Stimulated activated CD8-positive, alpha-beta memory T cell treated with anti-CD3 and anti-CD28 coated beads, Interleukin-7, amount 100 ng/mL, for 4 hours (primary cell): Measurements from ENCODE around the gene GABARAPL2.
"Not testable (repeated sequence)": the region's sequence is repeated elsewhere in the genome, so short reads cannot be mapped to it uniquely, and the experiment has no call there.

Experiments
- DNase-seq, 2 donors: peaks; one replicate each; pipeline ENCODE4 v3.0.0-alpha.2; 2020; ENCODE audit warnings: low read depth in 2 of 2

The GABARAPL2 gene, protein sequence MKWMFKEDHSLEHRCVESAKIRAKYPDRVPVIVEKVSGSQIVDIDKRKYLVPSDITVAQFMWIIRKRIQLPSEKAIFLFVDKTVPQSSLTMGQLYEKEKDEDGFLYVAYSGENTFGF

DNA sequence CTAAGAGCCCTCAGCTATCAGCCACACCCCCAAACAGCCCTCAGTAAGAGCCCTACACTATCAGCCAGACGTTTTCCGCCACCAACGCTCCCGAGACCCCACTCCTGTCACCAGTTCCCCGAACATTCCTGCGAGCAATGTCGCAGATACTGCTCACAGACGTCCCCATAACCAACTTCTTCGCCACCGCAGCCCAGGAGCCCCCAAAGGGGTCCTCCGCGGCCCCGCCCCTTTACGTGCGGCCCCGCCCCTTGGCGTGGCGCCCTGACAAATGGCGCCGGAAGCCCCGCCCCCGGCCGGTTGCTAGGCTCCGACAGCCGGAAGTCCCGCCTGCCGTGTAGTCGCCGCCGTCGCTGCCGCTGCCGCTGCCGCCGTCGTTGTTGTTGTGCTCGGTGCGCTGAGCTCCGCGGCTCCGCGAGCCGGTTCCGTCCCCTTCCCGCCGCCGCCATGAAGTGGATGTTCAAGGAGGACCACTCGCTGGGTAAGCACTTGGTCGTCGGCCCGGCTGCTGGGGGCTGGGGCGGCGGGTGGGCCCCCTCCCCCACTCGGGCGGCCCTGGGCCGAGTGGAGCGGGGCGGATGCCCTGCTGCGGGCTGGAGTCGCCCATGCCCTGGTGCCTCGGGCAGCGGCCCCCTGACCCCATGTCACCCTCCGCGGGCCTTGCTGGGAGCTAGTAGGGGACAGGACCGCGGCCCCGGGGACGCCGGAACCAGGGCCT lies at the start of gene GABARAPL2:
Gene GABARAPL2, plus strand, starts transcription at position 340 of the 718 bp plus-strand sequence. Its CDS starts 108 bp downstream, at position 448.
- DNase-seq, result peak; percentile 77 to 88

DNA sequence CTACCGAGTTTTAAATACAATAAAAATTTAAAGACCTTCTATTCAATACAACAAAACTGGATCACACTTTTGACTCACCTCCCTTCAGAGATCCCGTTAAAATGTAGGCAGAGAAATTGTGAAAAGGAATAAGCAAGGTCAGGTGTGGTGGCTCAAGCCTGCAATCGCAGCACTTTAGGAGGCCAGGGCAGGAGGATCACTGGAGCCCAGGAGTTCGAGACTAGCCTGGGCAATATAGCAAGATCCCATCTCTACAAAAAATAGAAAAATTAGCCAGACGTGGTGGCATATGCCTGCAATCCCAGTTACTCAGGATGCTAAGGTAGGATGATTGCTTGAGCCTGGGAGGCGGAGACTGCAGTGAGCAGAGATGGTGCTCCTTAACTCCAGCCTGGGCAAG lies 47.0 kb upstream of the GABARAPL2 start:
- DNase-seq, result no peak

DNA sequence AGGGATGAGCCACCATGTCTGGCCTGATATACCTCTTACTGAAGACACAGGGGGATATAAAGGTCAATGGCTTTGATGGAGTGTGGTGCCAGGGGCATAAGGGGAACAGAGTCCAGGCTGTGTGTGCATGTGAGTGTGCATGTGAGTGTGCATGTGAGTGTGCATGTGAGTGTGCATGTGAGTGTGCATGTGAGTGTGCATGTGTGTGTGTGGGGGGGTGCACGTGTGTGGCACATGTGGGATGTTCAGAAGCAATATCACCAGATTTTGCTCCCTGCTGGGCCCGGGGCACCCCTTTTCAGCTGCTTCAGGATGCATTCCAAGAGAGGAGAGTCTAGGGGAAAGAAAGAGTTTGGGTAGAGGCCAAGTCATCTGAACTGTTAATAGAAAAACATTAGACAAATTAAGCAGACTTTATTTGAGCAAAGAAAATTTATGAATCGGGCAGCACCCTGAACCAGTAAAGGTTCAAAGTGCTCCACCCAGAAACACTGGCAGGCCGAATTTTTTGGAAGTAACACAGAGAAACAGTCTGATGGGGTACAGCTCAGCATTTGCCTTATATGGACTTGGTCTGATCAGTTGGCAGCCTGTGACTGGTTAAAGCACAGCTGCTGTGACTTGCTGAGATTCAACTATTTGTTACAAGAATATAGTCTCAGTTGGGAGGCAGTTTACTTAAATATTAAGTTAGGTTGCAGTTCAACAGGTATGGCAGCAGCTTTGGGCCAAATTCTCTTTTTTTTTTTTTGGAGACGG lies 40.0 kb upstream of the GABARAPL2 start:
- DNase-seq, result no peak

DNA sequence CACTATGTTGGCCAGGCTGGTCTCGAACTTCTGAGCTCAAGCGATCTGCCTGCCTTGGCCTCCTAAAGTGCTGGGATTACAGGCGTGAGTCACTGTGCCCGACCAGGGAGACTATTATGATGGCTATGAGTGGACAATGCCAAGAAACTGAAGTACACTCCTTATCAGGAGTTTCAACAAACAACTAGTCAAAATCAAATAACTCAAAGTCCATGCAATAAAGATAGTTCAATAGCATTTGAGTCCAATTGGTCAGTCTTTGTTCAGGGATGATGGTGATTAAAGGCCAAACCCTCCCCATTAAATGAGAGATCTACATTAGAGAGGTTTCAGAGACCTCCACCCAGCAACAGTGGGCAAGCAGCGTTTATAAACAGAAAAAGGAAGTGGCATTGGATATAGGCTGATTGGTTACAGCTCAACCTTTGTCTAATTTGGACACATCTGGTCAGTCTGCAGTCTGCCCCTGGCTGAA lies 38.3 kb upstream of the GABARAPL2 start:
- no peak for DNase-seq

DNA sequence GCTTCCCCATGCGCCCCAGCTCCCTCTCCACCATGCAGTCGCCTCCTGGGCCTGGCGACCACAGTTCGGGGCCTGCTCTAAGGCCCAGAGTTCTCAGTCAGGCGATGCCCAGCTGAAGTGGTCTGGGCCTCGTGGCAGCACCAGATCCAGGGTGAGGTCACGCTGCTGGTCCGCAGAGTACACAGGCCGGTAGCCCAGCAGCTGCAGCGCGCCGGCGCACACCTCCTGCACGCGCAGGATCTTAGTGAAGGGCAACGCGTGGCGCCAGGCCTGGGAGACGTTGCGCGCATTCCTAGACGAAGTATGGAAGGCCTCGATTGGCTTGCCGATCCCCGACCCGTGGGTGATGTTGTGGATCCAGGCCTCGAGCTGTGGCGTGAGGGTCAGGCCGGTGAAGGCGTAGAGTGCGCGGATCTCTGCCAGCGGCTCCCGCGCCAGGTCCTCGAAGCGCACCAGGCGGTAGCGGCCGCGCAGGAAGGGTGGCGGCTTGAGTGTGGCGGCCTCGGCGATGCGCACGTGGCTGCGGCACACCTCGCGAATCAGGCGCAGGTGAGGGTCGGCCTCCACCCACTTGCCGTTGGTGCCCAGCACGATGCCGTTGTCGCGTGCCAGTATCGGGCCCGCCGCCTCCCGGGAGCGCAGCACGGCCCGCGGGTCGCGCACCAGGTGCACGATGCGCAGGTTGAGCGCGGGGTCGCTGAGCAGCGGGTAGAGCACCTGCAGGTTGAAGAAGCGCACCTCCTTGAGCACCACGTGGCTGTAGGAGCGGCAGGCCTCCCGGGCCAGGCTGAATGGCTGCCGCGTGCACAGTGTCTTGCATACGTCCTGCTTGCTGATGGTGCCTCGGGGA lies 36.9 kb upstream of the GABARAPL2 start:
- no peak for DNase-seq

DNA sequence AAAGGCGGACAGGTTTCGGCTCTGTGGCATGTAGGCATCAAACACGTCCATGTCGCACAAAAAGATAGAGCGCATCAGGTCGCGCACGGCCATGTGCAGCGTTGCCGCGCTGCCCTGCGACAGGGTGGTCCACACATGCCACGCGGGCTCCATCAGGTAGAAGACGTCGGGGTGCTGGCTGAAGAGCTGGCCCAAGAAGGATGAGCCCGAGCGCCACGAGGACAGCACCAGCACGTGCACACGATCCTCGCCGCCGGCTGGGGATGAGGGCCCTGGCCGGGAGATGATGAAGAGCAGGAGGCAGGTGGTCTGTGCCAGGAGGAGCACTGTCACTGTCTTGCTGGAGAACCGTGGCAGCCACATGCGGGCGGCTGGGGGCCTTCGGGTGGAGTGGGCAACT lies 36.2 kb upstream of the GABARAPL2 start:
- no peak for DNase-seq

DNA sequence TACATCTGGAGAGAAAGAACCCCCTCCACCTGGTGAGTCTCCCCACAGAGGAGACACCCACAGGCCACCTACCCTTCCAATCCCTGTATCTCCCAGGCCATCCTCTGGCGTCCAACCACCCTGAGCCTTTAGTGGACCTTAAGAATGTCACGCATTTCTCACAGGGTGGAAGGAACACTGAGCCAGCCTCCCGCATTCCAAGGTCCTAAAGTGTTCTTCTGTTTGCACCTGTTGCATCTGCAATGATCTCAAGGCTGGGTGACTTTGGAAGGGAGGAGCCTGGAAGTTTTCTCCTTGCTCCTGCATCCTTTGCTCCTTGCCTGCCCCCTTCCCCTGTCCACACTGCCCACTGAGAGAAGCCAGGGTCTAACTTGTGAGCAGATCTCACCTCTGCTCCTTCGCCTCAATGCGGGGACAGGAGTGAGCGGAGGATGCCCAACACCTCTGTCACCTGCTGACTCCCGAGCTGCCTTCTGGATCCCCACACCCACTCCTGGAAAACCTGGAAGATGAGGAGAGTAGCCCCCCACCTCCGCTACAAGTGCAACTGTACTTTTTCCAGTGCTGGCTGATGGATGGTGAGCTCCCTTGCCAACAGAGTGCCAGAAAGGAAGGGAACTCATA lies 33.9 kb upstream of the GABARAPL2 start:
- no peak for DNase-seq

DNA sequence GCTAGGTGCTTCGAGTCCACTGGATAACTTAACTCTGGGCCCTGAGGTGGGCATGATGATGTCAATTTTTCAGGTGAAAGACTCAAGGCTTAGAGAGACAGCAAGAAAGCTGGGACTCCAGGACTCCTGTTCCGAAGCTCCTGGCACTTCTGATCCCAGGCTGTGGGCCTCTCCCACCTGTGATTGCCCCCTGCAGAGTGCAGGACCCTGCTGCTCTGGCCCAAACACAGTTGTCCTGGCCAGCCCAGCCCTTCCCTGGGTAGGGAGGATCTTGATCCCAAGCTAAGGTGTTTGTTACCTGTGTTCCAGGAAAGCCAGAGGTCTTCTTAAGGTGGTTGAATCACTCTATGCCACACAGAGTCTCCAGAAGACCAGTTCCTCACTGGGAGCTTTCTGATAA lies 33.4 kb upstream of the GABARAPL2 start:
- DNase-seq, result no peak

DNA sequence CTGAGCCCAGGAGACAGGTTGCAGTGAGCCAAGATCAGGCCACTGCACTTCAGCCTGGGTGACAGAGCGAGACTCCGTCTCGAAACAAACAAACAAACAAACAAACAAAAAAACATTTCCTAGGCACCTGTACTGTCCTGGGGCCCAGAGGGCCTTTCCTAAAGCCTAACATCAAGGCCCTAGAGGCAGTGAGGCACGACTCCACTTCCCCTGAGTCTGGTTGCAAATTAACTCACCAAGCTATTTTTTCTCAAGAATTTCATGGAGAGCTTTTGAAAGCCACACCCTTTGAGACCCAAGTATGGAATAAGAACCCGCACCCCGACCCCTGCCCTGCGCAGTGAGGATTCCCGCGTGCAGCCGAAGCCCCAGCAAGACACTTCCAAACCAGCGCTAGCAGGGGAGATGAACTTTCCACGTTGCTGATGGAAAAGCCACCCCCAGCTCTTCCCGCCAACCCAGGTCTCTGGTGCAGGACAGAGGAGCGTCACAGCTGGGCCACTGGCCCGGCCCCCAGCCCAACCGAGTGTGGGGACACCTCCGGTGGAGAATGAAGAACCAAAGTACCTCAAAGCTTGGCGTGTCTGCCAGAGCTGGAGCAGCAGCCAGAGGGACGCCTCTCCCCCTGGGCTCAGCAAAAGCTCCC lies 31.5 kb upstream of the GABARAPL2 start:
- DNase-seq, result no peak

DNA sequence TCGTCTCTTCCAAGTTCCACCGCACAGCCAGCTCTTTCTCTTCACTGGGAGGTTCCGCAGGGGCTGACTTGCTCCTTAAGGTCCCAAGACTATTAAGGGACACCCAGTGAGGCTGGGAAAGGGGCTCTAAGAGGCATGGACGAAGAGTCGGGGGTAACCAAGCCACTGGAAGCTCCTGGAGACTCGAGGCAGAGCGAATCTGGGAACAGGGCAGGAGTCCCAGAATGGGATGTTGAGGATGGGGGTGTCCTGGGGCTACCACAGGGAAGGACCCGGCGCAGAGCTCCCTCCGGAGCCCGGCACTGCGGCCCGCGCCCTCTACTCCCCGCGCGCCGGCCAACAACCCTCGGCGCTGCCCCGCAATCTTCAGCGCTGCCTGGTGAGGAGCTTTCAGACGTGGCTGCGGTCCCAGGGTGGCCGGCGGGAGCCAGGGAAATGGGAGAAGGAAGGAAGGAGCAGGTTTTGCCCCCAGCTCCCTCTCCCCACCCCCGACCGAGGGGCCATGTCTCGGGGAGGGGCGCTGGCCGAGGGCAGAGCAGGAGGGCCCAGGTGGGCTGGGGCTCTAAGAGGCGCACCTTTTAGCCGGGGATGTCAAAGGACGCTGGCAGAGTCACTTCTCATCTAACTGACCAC lies 30.9 kb upstream of the GABARAPL2 start:
- DNase-seq, result no peak

DNA sequence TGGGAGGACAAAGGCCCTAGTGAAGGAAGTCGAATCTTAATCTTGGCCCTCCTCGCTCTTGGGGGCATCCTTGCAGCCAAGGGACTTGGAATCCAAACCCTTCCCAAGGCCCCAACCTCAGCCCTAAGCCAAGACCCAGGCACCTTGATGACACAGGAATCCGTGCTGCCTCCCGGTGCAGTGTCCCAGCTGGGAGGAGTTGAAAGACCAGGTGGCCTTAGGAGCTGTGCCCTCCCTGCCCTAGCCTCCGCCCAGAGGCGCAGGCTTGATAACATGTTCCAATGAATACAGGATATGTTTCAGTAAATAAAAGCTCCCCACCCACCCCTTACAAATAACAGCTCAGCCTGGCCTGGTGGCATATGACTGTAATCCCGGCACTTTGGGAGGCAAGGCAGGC lies 30.3 kb upstream of the GABARAPL2 start, which contains the start of gene CHST5:
Gene CHST5, minus strand, starts transcription at position 208 of the 400 bp plus-strand sequence. CDS start 5,724 bp downstream, outside the sequence.
- no peak for DNase-seq

DNA sequence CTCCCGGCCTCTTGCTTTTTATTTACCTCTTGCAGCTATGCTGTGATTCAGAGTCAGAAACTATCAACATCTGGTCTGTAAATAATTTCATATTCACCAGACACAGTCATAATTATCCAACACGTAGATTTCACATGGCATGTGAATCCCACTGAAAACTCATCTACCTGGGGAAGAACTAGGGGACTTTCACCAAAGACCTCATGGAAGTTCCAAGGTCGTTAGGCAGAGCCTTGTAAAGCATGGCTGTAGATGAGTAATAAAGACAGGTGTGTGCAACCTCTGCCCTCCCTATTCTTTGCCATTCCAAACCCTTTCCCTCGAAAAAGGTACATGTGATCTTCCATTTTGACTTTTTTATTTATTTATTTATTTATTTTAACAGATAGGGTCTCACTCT lies 28.4 kb upstream of the GABARAPL2 start:
- DNase-seq, result no peak

DNA sequence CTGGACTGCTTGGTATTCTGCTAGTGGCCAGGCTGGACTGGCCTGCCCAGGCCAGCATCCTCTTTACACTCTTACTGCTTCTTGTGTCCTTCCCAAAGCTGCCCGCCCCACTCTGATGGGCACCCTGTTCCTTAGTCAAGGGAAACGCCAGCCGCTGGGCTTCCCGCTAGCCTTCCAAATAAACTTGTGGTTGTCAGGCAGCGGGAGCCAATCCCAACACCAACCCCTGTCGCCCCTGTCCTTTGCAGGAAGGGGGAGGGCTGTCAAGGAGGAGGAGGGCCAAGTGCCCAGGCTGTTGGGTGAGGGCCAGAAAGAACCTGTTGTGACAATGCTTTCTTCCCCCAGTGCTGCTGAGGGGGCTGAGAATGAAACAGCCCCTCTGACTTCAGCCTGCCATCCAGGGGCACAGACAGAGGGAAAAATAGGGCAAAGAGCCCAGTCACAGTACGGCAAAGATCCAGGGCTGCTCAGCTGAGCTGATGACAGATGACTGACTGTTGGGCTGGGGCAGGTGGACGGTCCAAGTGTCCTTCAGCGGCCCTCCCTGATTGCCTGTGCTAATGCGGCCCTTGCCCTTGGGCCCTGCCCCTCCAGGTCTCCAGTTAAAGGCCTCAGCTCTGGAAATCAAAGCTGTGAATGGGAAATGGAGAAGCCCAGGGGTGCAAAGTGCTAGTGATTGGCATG lies 27.2 kb upstream of the GABARAPL2 start:
- DNase-seq, result not testable (repeated sequence)

DNA sequence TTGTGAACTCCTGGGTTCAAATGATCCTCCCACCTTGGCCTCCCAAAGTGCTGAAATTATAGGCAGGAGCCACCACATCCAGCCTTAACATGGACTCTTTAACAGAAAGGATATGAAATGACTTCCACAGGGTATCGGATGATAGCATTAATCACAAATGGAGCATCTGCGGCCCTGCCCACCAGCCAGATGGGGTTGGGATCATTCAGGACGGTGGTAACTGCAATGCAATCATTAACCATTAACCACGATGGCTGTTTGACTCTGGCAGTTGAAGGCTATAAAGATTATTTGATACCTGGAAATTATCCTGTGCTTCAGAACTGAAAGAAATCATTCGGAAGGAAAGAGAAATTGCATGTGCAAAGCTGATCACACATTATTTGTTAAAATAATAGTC lies 24.9 kb upstream of the GABARAPL2 start:
- DNase-seq, result no peak

DNA sequence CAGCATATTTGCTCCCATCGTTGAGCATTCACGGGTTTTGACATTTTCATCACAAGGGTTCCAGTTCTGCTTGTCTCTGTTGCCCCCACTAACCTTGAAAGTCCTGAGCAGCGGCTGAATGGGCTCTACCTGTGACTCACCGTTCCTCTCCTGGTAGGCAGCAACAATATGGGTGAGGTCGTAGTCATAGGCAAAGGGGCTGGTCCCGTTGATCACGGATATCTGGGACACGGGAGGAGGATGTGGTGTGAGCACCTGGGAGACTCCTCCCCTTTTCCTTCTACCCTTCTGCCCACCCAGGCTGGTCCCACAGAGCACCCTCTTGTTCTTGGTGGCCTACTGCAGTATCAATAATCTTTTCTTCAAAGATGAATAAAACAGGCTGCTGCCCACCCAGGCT lies 23.7 kb upstream of the GABARAPL2 start:
- DNase-seq, result not testable (repeated sequence)

DNA sequence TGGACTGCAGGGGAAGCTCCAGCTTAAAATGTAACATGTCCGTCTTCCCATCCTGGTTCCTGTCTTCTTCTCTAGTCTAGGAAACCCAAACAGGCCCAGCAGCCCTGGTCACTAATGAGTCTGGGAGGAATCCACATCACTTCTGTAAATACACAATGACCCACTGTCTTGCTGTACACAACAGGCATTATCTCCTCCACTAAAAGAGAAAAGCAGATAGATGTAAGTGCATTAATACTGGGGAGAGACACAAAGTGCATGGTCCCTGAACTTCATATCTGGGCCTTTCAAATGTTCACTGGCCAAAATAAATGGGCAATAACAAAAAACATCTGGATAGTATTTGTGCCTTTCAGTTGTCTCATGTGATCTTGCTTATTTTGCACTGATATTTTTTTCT lies 20.3 kb upstream of the GABARAPL2 start:
- DNase-seq, result not testable (repeated sequence)

DNA sequence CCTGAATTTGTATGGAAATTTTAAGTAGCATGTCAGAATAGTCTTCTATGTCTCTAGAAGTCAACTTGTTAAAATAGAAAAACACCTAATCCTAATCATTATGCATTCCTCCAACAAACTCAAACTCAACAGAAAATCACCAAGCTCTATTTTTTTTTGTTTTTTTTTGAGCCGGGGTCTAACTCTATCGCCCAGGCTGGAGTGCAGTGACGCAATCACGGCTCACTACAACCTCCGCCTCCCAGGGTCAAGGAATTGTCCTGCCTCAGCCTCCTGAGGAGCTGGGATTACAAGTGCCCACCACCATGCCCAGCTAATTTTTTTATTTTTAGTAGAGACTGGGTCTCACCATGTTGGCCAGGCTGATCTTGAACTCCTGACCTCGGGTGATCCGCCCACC lies 19.9 kb upstream of the GABARAPL2 start:
- no peak for DNase-seq

DNA sequence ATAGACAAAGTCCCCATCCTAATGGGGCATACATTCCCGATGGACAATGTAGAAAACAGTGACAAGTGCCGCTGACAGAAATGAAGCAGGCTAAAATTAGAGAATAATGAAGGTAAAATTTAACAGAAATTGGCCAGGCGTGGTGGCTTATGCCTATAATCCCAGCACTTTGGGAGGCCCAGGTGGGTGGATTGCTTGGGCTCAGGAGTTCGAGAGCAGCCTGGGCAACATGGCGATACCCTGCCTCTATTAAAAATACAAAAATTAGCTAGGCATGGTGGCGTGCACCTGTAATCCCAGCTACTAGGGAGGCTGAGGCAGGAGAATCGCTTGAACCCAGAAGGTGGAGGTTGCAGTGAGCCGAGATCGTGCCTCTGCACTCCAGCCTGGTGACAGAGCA lies 17.7 kb upstream of the GABARAPL2 start:
- DNase-seq, result not testable (repeated sequence)

DNA sequence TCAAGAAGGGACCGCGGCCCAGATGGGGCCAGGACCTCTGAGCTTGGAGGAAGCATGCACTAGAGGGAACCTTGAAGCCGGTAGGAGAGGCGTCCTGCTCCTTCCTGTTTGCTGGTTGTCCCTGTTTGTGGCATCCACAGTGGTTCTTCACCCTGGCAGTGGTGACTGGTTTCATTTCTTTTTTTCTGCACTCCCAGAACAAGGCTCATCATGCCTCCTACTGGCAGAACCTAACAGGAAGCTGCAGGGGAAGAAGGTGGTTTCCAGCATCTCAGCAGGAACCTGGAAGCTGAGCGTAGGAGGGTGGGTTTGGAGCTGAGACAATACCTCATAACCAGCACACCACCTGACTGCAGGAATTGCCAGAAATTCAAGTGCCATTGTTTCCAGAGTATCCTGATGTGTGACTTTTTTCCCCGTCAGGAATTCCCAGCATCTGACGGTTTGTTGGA lies 15.9 kb upstream of the GABARAPL2 start:
- no peak for DNase-seq

DNA sequence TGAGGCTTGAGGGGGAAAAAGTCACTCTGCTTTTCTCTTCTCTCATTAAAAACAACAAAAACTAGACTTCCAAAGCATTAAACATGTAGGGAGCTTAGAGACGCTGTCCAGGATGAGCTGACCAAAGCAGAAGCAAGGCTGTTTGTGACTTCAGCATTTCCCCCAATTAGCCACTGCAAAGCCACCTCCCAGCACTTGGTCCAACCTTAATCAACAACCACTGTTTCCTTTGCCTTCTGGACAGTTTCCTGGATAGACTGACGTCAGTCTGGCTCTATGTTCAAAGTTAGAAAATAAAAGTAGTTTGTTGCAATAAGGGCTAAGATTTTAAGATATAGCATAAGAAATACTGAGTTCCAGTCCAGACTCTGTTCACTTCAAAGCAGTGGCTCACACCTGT lies 13.2 kb upstream of the GABARAPL2 start:
- DNase-seq, result no peak
